Measurements from ENCODE around the gene GBP7. TPM values are rescaled to one million over a fixed set of nuclear protein-coding genes. Genes with fewer than 3 reads are reported as not detected.
"Not testable (repeated sequence)": the region's sequence is repeated elsewhere in the genome, so short reads cannot be mapped to it uniquely, and the experiment has no call there.

Gene GBP7
- total RNA-seq, result not detected
- long read RNA-seq, donor 1, result 0 reads
- long read RNA-seq, donor 2, result 0 reads

- intact Hi-C loops (cut with DNase I), result no loop called here
- DNase-seq (ENCODE audit: low spot score), result no peak
These were observed at the start of gene GBP7 for GRCh38 chr1:89175601-89176256. Gene GBP7 (minus strand): TSS chr1:89176003. CDS start chr1:89171935, 4,068 bp downstream.

GRCh38 chr1:89221341-89221740 is 45.5 kb upstream of the GBP7 start:
- intact Hi-C loops (cut with DNase I), result no loop called here
- no peak for DNase-seq (ENCODE audit: low spot score)

GRCh38 chr1:89219851-89220250 is 44.0 kb upstream of the GBP7 start:
- DNase-seq (ENCODE audit: low spot score); intact Hi-C loops (cut with DNase I): not testable (repeated sequence)

- intact Hi-C loops (cut with DNase I); DNase-seq (ENCODE audit: low spot score): not testable (repeated sequence)
These were observed 43.1 kb upstream of the GBP7 start for GRCh38 chr1:89218941-89219340.

GRCh38 chr1:89213347-89213746 is 37.5 kb upstream of the GBP7 start:
- DNase-seq (ENCODE audit: low spot score), result no peak
- intact Hi-C loops (cut with DNase I), result no loop called here

GRCh38 chr1:89211035-89211634 is 35.3 kb upstream of the GBP7 start:
- no peak for DNase-seq (ENCODE audit: low spot score)
- intact Hi-C loops (cut with DNase I), result no loop called here

GRCh38 chr1:89206373-89206772 is 30.6 kb upstream of the GBP7 start:
- intact Hi-C loops (cut with DNase I), result no loop called here

GRCh38 chr1:89203166-89203565 is 27.4 kb upstream of the GBP7 start:
- DNase-seq (ENCODE audit: low spot score), result no peak
- intact Hi-C loops (cut with DNase I), result no loop called here

More at GRCh38 chr1:89206373-89206772, 30.6 kb upstream of the GBP7 start:
- no peak for DNase-seq (ENCODE audit: low spot score)

- no peak for DNase-seq (ENCODE audit: low spot score)
These were observed 25.4 kb upstream of the GBP7 start for GRCh38 chr1:89201106-89201794.

GRCh38 chr1:89200663-89201062 is 24.9 kb upstream of the GBP7 start:
- no peak for DNase-seq (ENCODE audit: low spot score)
- intact Hi-C loops (cut with DNase I), result no loop called here

More at GRCh38 chr1:89201106-89201794, 25.4 kb upstream of the GBP7 start:
- intact Hi-C loops (cut with DNase I), result no loop called here

GRCh38 chr1:89199525-89200031 is 23.8 kb upstream of the GBP7 start:
- intact Hi-C loops (cut with DNase I), result no loop called here

GRCh38 chr1:89198491-89199072 is 22.8 kb upstream of the GBP7 start, which contains the start of gene GBP4:
Gene GBP4 (minus strand): TSS chr1:89198942. CDS start chr1:89198834, 108 bp downstream.
- DNase-seq (ENCODE audit: low spot score), result peak; percentile 82
- intact Hi-C loops (cut with DNase I), result no loop called here

More at GRCh38 chr1:89199525-89200031, 23.8 kb upstream of the GBP7 start:
- no peak for DNase-seq (ENCODE audit: low spot score)

GRCh38 chr1:89198081-89198480 is 22.3 kb upstream of the GBP7 start:
- intact Hi-C loops (cut with DNase I), result no loop called here

GRCh38 chr1:89195476-89195875 is 19.7 kb upstream of the GBP7 start:
- intact Hi-C loops (cut with DNase I), result no loop called here
- no peak for DNase-seq (ENCODE audit: low spot score)

More at GRCh38 chr1:89198081-89198480, 22.3 kb upstream of the GBP7 start:
- no peak for DNase-seq (ENCODE audit: low spot score)

- intact Hi-C loops (cut with DNase I), result no loop called here
- no peak for DNase-seq (ENCODE audit: low spot score)
These were observed 15.5 kb upstream of the GBP7 start for GRCh38 chr1:89191314-89191713.

- no peak for DNase-seq (ENCODE audit: low spot score)
- intact Hi-C loops (cut with DNase I), result no loop called here
These were observed 14.2 kb upstream of the GBP7 start for GRCh38 chr1:89190017-89190416.

- intact Hi-C loops (cut with DNase I), result no loop called here
- no peak for DNase-seq (ENCODE audit: low spot score)
These were observed 3.5 kb upstream of the GBP7 start for GRCh38 chr1:89179343-89179742.

GRCh38 chr1:89176971-89177370 is 1.2 kb upstream of the GBP7 start:
- intact Hi-C loops (cut with DNase I), result no loop called here
- no peak for DNase-seq (ENCODE audit: low spot score)

GRCh38 chr1:89174491-89174890 is 1.3 kb downstream of the GBP7 start:
- DNase-seq (ENCODE audit: low spot score), result no peak
- intact Hi-C loops (cut with DNase I), result no loop called here
